ENCODE measurements around the gene HRG. TPM values are rescaled to one million over a fixed set of nuclear protein-coding genes. Genes with fewer than 3 reads are reported as not detected.

Gene HRG
- polyA plus RNA-seq, 1 donor (not counting 4 experiments of a cell fraction or from before 2014, with no cell fraction given): 0.03 TPM

DNA sequence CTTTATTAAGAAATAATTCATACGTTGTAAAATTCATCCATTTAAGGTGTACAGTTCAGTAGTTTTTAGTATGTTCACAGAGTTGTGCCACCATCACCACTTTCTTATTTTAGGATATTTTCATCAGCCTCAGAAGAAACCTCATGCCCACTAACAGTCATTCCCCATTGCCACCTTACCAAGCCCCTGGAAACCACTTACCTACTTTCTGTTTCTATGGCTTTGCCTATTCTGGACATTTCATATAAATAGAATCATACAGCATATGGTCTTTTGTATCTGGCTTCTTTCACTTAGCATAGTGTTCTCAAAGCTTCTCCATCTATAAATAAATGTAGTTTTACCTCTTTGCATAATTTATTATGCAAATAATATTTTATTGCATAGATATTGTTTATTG, 19.0 kb upstream of the HRG start:
- FAIRE-seq (no peak), DNase-seq (ENCODE audit: low read depth, low spot score) (no peak)
- Histone ChIP-seq H3K9me3 (ENCODE audit: control insufficient read depth, low read depth, low read length) (no peaks in the 10 kb centered on the region), H3K9me1 (ENCODE audit: control insufficient read depth, extremely low read depth, insufficient read depth, low read length) (no peaks in the 10 kb centered on the region), H3K27ac (ENCODE audit: control insufficient read depth, insufficient read depth, low read length) (no peak overlapping the region), H3K9ac (ENCODE audit: control insufficient read depth, extremely low read depth, insufficient read depth, low read length) (no peak overlapping the region), H3K27me3 (ENCODE audit: control insufficient read depth, extremely low read depth, insufficient read depth, low read length) (no peaks in the 10 kb centered on the region), H3K36me3 (ENCODE audit: control insufficient read depth in 2 of 2, extremely low read depth in 1 of 2, insufficient read depth in 2 of 2, low read length in 2 of 2) (no peaks in the 10 kb centered on the region), H3K4me3 (ENCODE audit: control insufficient read depth in 2 of 3, extremely low read depth in 1 of 3, insufficient read depth in 2 of 3, low read depth in 1 of 3, low read length in 3 of 3) (no peak overlapping the region), H3K79me2 (ENCODE audit: control insufficient read depth, insufficient read depth, low read length) (no peaks in the 10 kb centered on the region), H2AFZ (ENCODE audit: control insufficient read depth, low read length) (no peak overlapping the region), H3K4me1 (ENCODE audit: control insufficient read depth, extremely low read depth, insufficient read depth, low read length) (peaks cover 27% of the 10 kb centered on the region), H4K20me1 (ENCODE audit: control insufficient read depth, extremely low read depth, insufficient read depth, low read length) (no peaks in the 10 kb centered on the region), H3K4me2 (ENCODE audit: control insufficient read depth, extremely low read depth, insufficient read depth, low read depth, low read length) (no peak overlapping the region)
- no peak for TF ChIP-seq EZH2 (IDR thresholded peaks at IDR 0.05; ENCODE audit: low read length)
- TF ChIP-seq, protein P1, sequence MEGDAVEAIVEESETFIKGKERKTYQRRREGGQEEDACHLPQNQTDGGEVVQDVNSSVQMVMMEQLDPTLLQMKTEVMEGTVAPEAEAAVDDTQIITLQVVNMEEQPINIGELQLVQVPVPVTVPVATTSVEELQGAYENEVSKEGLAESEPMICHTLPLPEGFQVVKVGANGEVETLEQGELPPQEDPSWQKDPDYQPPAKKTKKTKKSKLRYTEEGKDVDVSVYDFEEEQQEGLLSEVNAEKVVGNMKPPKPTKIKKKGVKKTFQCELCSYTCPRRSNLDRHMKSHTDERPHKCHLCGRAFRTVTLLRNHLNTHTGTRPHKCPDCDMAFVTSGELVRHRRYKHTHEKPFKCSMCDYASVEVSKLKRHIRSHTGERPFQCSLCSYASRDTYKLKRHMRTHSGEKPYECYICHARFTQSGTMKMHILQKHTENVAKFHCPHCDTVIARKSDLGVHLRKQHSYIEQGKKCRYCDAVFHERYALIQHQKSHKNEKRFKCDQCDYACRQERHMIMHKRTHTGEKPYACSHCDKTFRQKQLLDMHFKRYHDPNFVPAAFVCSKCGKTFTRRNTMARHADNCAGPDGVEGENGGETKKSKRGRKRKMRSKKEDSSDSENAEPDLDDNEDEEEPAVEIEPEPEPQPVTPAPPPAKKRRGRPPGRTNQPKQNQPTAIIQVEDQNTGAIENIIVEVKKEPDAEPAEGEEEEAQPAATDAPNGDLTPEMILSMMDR (optimal IDR thresholded peaks at IDR 0.05 in 1 of 3, IDR thresholded peaks at IDR 0.05 in 1 of 3, conservative IDR thresholded peaks at IDR 0.05 in 1 of 3; ENCODE audit: extremely low read depth in 1 of 3, insufficient read depth in 2 of 3, low read length in 3 of 3): no peak
- dilution Hi-C loops (cut with MboI; ENCODE audit: extremely low pct_ligation_motif_present, low sequenced_read_pairs): no loop called here

DNA sequence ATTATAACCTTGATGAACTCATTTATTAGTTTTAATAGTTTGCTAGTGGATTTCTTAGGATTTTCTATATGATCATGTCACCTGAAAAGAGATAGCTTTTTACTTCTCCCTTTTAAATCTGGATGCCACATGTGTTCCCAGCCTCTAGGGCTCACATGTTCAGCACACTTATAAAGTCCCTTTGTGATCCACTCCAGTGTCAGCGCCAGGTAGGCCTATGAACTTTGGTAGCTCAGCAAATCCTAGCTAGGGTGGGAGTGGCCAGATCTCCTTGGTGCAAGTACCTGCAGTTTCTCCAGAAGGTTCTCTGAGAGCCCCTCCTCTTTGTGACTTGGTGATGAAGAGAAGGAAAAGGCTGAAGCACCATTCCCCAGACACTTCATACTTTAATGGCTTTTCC, 17.0 kb upstream of the HRG start:
- Histone ChIP-seq H3K9me3 (ENCODE audit: control insufficient read depth, low read depth, low read length) (no peaks in the 10 kb centered on the region), H3K79me2 (ENCODE audit: control insufficient read depth, insufficient read depth, low read length) (no peaks in the 10 kb centered on the region), H2AFZ (ENCODE audit: control insufficient read depth, low read length) (no peak overlapping the region), H3K4me2 (ENCODE audit: control insufficient read depth, extremely low read depth, insufficient read depth, low read depth, low read length) (no peak overlapping the region), H3K4me1 (ENCODE audit: control insufficient read depth, extremely low read depth, insufficient read depth, low read length) (peaks cover 17% of the 10 kb centered on the region), H4K20me1 (ENCODE audit: control insufficient read depth, extremely low read depth, insufficient read depth, low read length) (no peaks in the 10 kb centered on the region), H3K9ac (ENCODE audit: control insufficient read depth, extremely low read depth, insufficient read depth, low read length) (no peak overlapping the region), H3K27ac (ENCODE audit: control insufficient read depth, insufficient read depth, low read length) (no peak overlapping the region), H3K9me1 (ENCODE audit: control insufficient read depth, extremely low read depth, insufficient read depth, low read length) (peaks cover 3% of the 10 kb centered on the region), H3K4me3 (ENCODE audit: control insufficient read depth in 2 of 3, extremely low read depth in 1 of 3, insufficient read depth in 2 of 3, low read depth in 1 of 3, low read length in 3 of 3) (no peak overlapping the region), H3K27me3 (ENCODE audit: control insufficient read depth, extremely low read depth, insufficient read depth, low read length) (no peaks in the 10 kb centered on the region), H3K36me3 (ENCODE audit: control insufficient read depth in 2 of 2, extremely low read depth in 1 of 2, insufficient read depth in 2 of 2, low read length in 2 of 2) (no peaks in the 10 kb centered on the region)
- dilution Hi-C loops (cut with MboI; ENCODE audit: extremely low pct_ligation_motif_present, low sequenced_read_pairs): no loop called here
- TF ChIP-seq, protein P1 (optimal IDR thresholded peaks at IDR 0.05 in 1 of 3, IDR thresholded peaks at IDR 0.05 in 1 of 3, conservative IDR thresholded peaks at IDR 0.05 in 1 of 3; ENCODE audit: extremely low read depth in 1 of 3, insufficient read depth in 2 of 3, low read length in 3 of 3): no peak
- no peak for TF ChIP-seq EZH2 (IDR thresholded peaks at IDR 0.05; ENCODE audit: low read length)
- DNase-seq (ENCODE audit: low read depth, low spot score): no peak
- no peak for FAIRE-seq

All from keratinocyte (primary cell).